Panc1 (cell line): ENCODE measurements around the gene FREM1. TPM values are rescaled to one million over a fixed set of nuclear protein-coding genes. Genes with fewer than 3 reads are reported as not detected.

Source experiments
- ATAC-seq: fragments of 200-7000 bp; cut with Tn5 transposase; 2 replicates; pipeline ENCODE4 v1.9.1; 2020; ENCODE audit warnings: mild to moderate bottlenecking, moderate library complexity
- BruUV-seq: library from RNA; stranded (reverse); fragments of 400-500 nt; replicated peaks from 2 replicates; lab custom pipeline; 2021; lab: Mats Ljungman, UMichigan
- CTCF ChIA-PET: fragments of 300-600 bp; sonication (Branson Sonifier 250); formaldehyde crosslinking; loops from one replicate; lab custom pipeline; 2022; ENCODE audit warnings: antibody characterized with exemption; lab: Charles Lee
- POLR2A ChIA-PET: fragments of 300-600 bp; sonication (Branson Sonifier 250); formaldehyde crosslinking; loops from one replicate; lab custom pipeline; 2022; ENCODE audit warnings: antibody characterized with exemption; lab: Charles Lee
- DNase-seq: peaks from one replicate; pipeline ENCODE4 v3.0.0-alpha.2; 2010; ENCODE audit warnings: low read depth, low spot score
- H3K27ac ChIP-seq: 2 replicates; pipeline ENCODE4 v1.5.1; 2011; ENCODE audit warnings: mild to moderate bottlenecking, low read length, inconsistent platforms
- H3K27me3 ChIP-seq: fragments of 200-500 bp; sonication (Bioruptor generic); 2 replicates; pipeline ENCODE4 v1.6.0; 2014; ENCODE audit warnings: low read length, inconsistent platforms; ENCODE audit not compliant: control insufficient read depth, insufficient read depth
- H3K36me3 ChIP-seq: fragments of 200-500 bp; sonication (Bioruptor generic); 2 replicates; pipeline ENCODE4 v1.5.1; 2014; ENCODE audit warnings: inconsistent platforms, mild to moderate bottlenecking, low read length, moderate library complexity; ENCODE audit not compliant: control insufficient read depth, insufficient read depth
- H3K4me1 ChIP-seq: 2 replicates; pipeline ENCODE4 v1.5.1; 2011; ENCODE audit warnings: inconsistent platforms, mild to moderate bottlenecking, low read length, moderate library complexity; ENCODE audit not compliant: control insufficient read depth, insufficient read depth
- H3K4me3 ChIP-seq, 2 experiments: 2 replicates each; pipeline ENCODE4 v1.5.1; 2011 to 2012; ENCODE audit warnings: low read depth in 2 of 2, low read length in 2 of 2, mild to moderate bottlenecking in 2 of 2, inconsistent platforms in 1 of 2, moderate library complexity in 1 of 2
- H3K9me3 ChIP-seq: fragments of 200-500 bp; sonication (Bioruptor generic); 2 replicates; pipeline ENCODE4 v1.5.1; 2014; ENCODE audit warnings: low read depth, mild to moderate bottlenecking, inconsistent platforms, low read length, moderate library complexity; ENCODE audit not compliant: control insufficient read depth, insufficient read depth
- CTCF ChIP-seq: fragments of 450-650 bp; IDR thresholded peaks from 2 replicates; pipeline ENCODE4 v1.5.1; 2017; ENCODE audit warnings: mild to moderate bottlenecking
- POLR2AphosphoS5 ChIP-seq: IDR thresholded peaks from 2 replicates; pipeline ENCODE4 v1.6.1; 2012; ENCODE audit warnings: mild to moderate bottlenecking, low read depth, low read length, moderate library complexity
- REST ChIP-seq, 2 experiments: IDR thresholded peaks; 2 replicates each; pipeline ENCODE4 v1.6.1; 2011 to 2012; ENCODE audit warnings: low read depth in 2 of 2, control low read depth in 1 of 2, low read length in 1 of 2, mild to moderate bottlenecking in 1 of 2, moderate library complexity in 1 of 2; ENCODE audit not compliant: insufficient read depth in 1 of 2
- SIN3A ChIP-seq: IDR thresholded peaks from 2 replicates; pipeline ENCODE4 v1.6.1; 2012; ENCODE audit warnings: low read depth, mild to moderate bottlenecking, low read length, moderate library complexity, borderline replicate concordance; ENCODE audit not compliant: insufficient read depth
- TCF7L2 ChIP-seq: IDR thresholded peaks from 2 replicates; pipeline ENCODE4 v1.6.1; 2011; ENCODE audit warnings: mild to moderate bottlenecking, low read depth, low read length, inconsistent platforms
- in situ Hi-C: cut with HindIII; loops from 2 replicates; pipeline ENCODE4 v1.10.0; 2016; ENCODE audit warnings: low sequenced_read_pairs, low pct_unique_long_range_greater_than_20kb
- intact Hi-C: fragments of 100-400 bp; cut with micrococcal nuclease; formaldehyde crosslinking; loops from one replicate; pipeline ENCODE4 v1.10.0; 2022; ENCODE audit not compliant: unreplicated experiment
- total RNA-seq: library from RNA; stranded (reverse); gene quantifications from one replicate; pipeline ENCODE4 v1.2.1, GENCODE V29; 2021; ENCODE audit not compliant: unreplicated experiment

Gene FREM1
- total RNA-seq, 1 experiment from 2014 or later, result not detected

GRCh38 chr9:14733133-14733532 lies 177.1 kb downstream of the FREM1 start:
- no peak overlapping the region for H3K27ac ChIP-seq
- DNase-seq (no peak), ATAC-seq (no peak)
- no peaks in the 10 kb centered on the region for H3K9me3 ChIP-seq
- no TSS peak for BruUV-seq
- no peaks in the 10 kb centered on the region for H3K27me3 ChIP-seq
- in situ Hi-C loops, result no loop called here
- H3K36me3 ChIP-seq, result no peaks in the 10 kb centered on the region
- TF ChIP-seq TCF7L2 (no peak), REST (IDR thresholded peaks at IDR 0.05; ENCODE audit: insufficient read depth in 1 of 2, low read depth in 2 of 2, low read length in 1 of 2) (no peak), SIN3A (no peak), CTCF (no peak), POLR2AphosphoS5 (no peak)
- no peaks in the 10 kb centered on the region for H3K4me1 ChIP-seq
- no peak overlapping the region for H3K4me3 ChIP-seq
- intact Hi-C loops, result no loop called here
- ChIA-PET CTCF (no interaction called here), POLR2A (no interaction called here)

GRCh38 chr9:14731294-14731981 lies 178.8 kb downstream of the FREM1 start:
- intact Hi-C loops (no loop called here), in situ Hi-C loops (no loop called here)
- BruUV-seq, result no TSS peak
- H3K4me3 ChIP-seq, result no peak overlapping the region
- no peaks in the 10 kb centered on the region for H3K36me3 ChIP-seq
- H3K4me1 ChIP-seq, result no peaks in the 10 kb centered on the region
- H3K27me3 ChIP-seq, result no peaks in the 10 kb centered on the region
- H3K9me3 ChIP-seq, result no peaks in the 10 kb centered on the region
- no peak for ATAC-seq
- ChIA-PET CTCF (no interaction called here), POLR2A (no interaction called here)
- no peak overlapping the region for H3K27ac ChIP-seq
- DNase-seq, result no peak
- TF ChIP-seq CTCF, result no peak
- TF ChIP-seq POLR2AphosphoS5, result no peak
- no peak for TF ChIP-seq TCF7L2
